Measurements from ENCODE around the gene SFT2D1. TPM values are rescaled to one million over a fixed set of nuclear protein-coding genes. Genes with fewer than 3 reads are reported as not detected.
"Not testable (repeated sequence)": the region's sequence is repeated elsewhere in the genome, so short reads cannot be mapped to it uniquely, and the experiment has no call there.

SFT2D1 gene
- total and polyA plus RNA-seq, 2 experiments from 2014 or later, result 51.4 to 103 TPM

DNA sequence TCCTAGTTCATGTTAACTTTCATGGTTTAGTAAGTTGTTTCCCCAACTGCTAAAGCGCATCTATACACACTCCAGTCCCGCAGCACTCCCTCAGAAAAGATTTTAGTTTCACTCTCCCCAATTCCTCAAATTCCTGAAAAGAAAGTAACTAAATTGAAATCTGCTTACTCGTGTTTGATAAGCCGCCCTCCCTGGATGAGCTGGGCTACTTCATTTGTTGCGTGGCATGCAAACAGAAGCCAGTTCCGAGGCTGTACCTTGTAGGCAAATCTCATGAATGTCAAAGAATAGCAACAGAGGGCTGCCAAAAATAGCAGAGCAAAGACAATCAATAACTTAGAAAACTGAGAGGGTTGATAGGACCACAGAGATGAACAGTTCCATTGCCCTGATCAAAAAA lies 23.5 kb upstream of the SFT2D1 start:
- no peak overlapping the region for H2AFZ ChIP-seq
- H3K36me3 ChIP-seq (ENCODE audit: low read depth), result no peaks in the 10 kb centered on the region
- no peaks in the 10 kb centered on the region for H4K20me1 ChIP-seq (ENCODE audit: insufficient read depth)
- no peak for TF ChIP-seq EZH2 (IDR thresholded peaks at IDR 0.05; ENCODE audit: insufficient read depth, poor library complexity, severe bottlenecking)
- no peak for TF ChIP-seq EZH2phosphoT487 (IDR thresholded peaks at IDR 0.05; ENCODE audit: insufficient read depth, low read depth)
- H3K9me3 ChIP-seq (ENCODE audit: low read depth), result no peaks in the 10 kb centered on the region
- no peak overlapping the region for H3K4me3 ChIP-seq
- peak overlapping the region; percentile 31; the same call in 1 of the 2 replicates for H3K27ac ChIP-seq
- DNase-seq, result peak; percentile 16
- H3F3A ChIP-seq (ENCODE audit: insufficient read depth), result peaks cover 18% of the 10 kb centered on the region
- H3K4me1 ChIP-seq (ENCODE audit: insufficient read depth), result peaks cover 15% of the 10 kb centered on the region
- in situ Hi-C loops (cut with MboI), result no loop called here
- H3K9ac ChIP-seq, result no peak overlapping the region
- no peaks in the 10 kb centered on the region for H3K79me2 ChIP-seq (ENCODE audit: insufficient read depth)
- no peaks in the 10 kb centered on the region for H3K27me3 ChIP-seq (replicated peaks; ENCODE audit: insufficient read depth)
- peak overlapping the region; percentile 37 for H3K4me2 ChIP-seq (ENCODE audit: unreplicated experiment)
- WGBS, 2 experiments (ENCODE audit: low coverage in 1 of 2, low lambda C conversion rate in 2 of 2, missing lambda C conversion rate in 2 of 2), result 78 to 81% methylated on average over 6 of the region's 6 CpGs
- no peaks in the 10 kb centered on the region for H3K9me2 ChIP-seq (ENCODE audit: insufficient read depth)

DNA sequence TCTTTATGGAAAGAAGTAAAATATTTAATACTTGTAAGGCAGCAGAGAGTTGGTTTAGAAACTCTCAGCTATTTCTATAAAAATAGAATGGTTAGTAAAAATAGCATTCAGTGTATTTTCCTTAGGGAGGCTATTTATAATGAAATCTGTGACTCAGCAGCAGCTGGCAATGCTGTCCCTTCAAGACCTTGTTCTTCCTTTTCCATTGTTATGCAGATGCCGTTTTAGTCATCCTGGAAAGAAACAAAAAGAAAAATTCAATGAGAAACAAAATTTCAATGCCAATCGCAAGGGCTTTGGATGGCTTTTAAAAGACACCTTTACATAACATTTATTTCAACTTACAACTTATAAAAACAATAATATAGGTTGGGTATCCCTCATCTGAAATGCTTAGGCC lies 22.9 kb upstream of the SFT2D1 start:
- no peaks in the 10 kb centered on the region for H4K20me1 ChIP-seq (ENCODE audit: insufficient read depth)
- peaks cover 18% of the 10 kb centered on the region for H3F3A ChIP-seq (ENCODE audit: insufficient read depth)
- no peak overlapping the region for H3K9ac ChIP-seq
- DNase-seq, result peak; percentile 81
- H3K4me2 ChIP-seq (ENCODE audit: unreplicated experiment), result peak overlapping the region; percentile 37
- H3K9me3 ChIP-seq (ENCODE audit: low read depth), result no peaks in the 10 kb centered on the region
- no peak for TF ChIP-seq EZH2 (IDR thresholded peaks at IDR 0.05; ENCODE audit: insufficient read depth, poor library complexity, severe bottlenecking)
- TF ChIP-seq EZH2phosphoT487 (IDR thresholded peaks at IDR 0.05; ENCODE audit: insufficient read depth, low read depth), result no peak
- H3K4me1 ChIP-seq (ENCODE audit: insufficient read depth), result peaks cover 15% of the 10 kb centered on the region
- 49 to 51% methylated on average over 2 of the region's 2 CpGs for WGBS, 2 experiments (ENCODE audit: low coverage in 1 of 2, low lambda C conversion rate in 2 of 2, missing lambda C conversion rate in 2 of 2)
- in situ Hi-C loops (cut with MboI), result no loop called here
- no peak overlapping the region for H3K4me3 ChIP-seq
- no peak overlapping the region for H2AFZ ChIP-seq
- peak overlapping the region; percentile 31; the same call in 1 of the 2 replicates for H3K27ac ChIP-seq
- H3K27me3 ChIP-seq (replicated peaks; ENCODE audit: insufficient read depth), result no peaks in the 10 kb centered on the region
- H3K36me3 ChIP-seq (ENCODE audit: low read depth), result no peaks in the 10 kb centered on the region
- no peaks in the 10 kb centered on the region for H3K9me2 ChIP-seq (ENCODE audit: insufficient read depth)
- no peaks in the 10 kb centered on the region for H3K79me2 ChIP-seq (ENCODE audit: insufficient read depth)

DNA sequence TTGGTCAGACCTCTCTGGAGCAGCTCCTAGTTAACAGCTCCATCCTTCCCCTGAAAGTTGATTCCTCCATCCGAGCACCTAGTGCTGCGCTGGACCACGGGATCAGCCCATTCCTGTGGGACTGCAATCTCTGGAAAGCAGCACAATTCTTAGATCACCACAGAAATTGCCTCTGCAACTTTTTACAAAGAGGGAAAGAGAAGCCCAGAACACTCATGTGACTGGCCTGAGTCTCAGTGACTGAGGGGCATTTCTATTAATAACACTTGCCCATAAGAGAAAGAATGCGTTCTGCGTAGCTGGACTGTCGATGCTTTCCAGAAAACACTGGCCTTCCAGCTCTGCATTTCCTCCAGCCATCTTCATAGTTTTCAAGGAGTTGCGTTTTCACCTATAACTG lies 22.1 kb upstream of the SFT2D1 start:
- H3K9ac ChIP-seq, result no peak overlapping the region
- no peak overlapping the region for H3K4me3 ChIP-seq
- no peaks in the 10 kb centered on the region for H3K9me3 ChIP-seq (ENCODE audit: low read depth)
- peaks cover 15% of the 10 kb centered on the region for H3K4me1 ChIP-seq (ENCODE audit: insufficient read depth)
- in situ Hi-C loops (cut with MboI), result no loop called here
- H3K4me2 ChIP-seq (ENCODE audit: unreplicated experiment), result no peak overlapping the region
- H3K27me3 ChIP-seq (replicated peaks; ENCODE audit: insufficient read depth), result no peaks in the 10 kb centered on the region
- no peaks in the 10 kb centered on the region for H3K36me3 ChIP-seq (ENCODE audit: low read depth)
- no peak for DNase-seq
- no peaks in the 10 kb centered on the region for H3K9me2 ChIP-seq (ENCODE audit: insufficient read depth)
- H3K27ac ChIP-seq, result no peak overlapping the region
- no peak for TF ChIP-seq EZH2phosphoT487 (IDR thresholded peaks at IDR 0.05; ENCODE audit: insufficient read depth, low read depth)
- TF ChIP-seq EZH2 (IDR thresholded peaks at IDR 0.05; ENCODE audit: insufficient read depth, poor library complexity, severe bottlenecking), result no peak
- H3F3A ChIP-seq (ENCODE audit: insufficient read depth), result peaks cover 18% of the 10 kb centered on the region
- H2AFZ ChIP-seq, result no peak overlapping the region
- H4K20me1 ChIP-seq (ENCODE audit: insufficient read depth), result no peaks in the 10 kb centered on the region
- 93 to 96% methylated on average over 7 of the region's 7 CpGs for WGBS, 2 experiments (ENCODE audit: low coverage in 1 of 2, low lambda C conversion rate in 2 of 2, missing lambda C conversion rate in 2 of 2)
- H3K79me2 ChIP-seq (ENCODE audit: insufficient read depth), result no peaks in the 10 kb centered on the region

DNA sequence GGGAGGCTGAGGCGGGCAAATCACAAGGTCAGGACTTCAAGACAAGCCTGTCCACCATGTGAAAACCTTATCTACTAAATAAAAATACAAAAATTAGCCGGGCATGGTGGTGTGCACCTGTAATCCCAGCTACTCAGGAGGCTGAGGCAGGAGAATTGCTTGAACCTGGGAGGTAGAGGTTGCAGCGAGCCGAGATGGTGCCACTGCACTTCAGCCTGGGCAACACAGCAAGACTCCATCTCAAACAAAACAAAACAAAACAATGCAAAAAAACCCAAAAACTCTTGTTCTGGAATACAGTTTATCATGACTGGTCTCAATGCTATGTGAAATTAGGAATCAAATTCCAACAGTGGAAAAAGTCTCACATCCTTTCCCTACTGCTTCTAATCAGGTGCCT lies 20.1 kb upstream of the SFT2D1 start:
- peaks cover 15% of the 10 kb centered on the region for H3K4me1 ChIP-seq (ENCODE audit: insufficient read depth)
- H3K9ac ChIP-seq; H3K27me3 ChIP-seq (replicated peaks; ENCODE audit: insufficient read depth); H3K36me3 ChIP-seq (ENCODE audit: low read depth); H3K9me3 ChIP-seq (ENCODE audit: low read depth); H3K9me2 ChIP-seq (ENCODE audit: insufficient read depth); DNase-seq; in situ Hi-C loops (cut with MboI); H3K4me2 ChIP-seq (ENCODE audit: unreplicated experiment); H3K27ac ChIP-seq; H2AFZ ChIP-seq; H4K20me1 ChIP-seq (ENCODE audit: insufficient read depth); H3K4me3 ChIP-seq; H3K79me2 ChIP-seq (ENCODE audit: insufficient read depth): not testable (repeated sequence)
- 90 to 99% methylated on average over 4 of the region's 4 CpGs for WGBS, 2 experiments (ENCODE audit: low coverage in 1 of 2, low lambda C conversion rate in 2 of 2, missing lambda C conversion rate in 2 of 2)
- peaks cover 18% of the 10 kb centered on the region for H3F3A ChIP-seq (ENCODE audit: insufficient read depth)

DNA sequence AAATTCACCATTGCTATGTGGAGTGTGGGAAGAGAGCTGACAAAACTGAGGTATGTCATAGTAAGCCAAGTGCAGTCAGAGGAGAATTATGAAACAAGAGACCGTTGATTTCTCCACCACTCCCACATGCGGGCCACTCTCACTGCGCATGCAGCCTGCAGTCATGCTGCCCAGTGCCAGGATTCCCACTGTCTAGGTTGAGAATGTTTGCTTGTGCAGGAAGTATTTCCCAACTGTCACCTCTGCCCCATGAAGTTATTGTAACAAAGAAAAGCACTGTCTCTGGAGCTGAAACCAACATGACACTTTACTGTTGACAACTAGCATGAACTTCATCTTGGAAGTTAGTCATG lies 18.7 kb upstream of the SFT2D1 start:
- WGBS, 2 experiments (ENCODE audit: low coverage in 1 of 2, low lambda C conversion rate in 2 of 2, missing lambda C conversion rate in 2 of 2), result 71 to 75% methylated on average over 3 of the region's 3 CpGs
- Histone ChIP-seq H3K9ac (no peak overlapping the region), H3K4me3 (no peak overlapping the region), H4K20me1 (ENCODE audit: insufficient read depth) (no peaks in the 10 kb centered on the region), H3K4me1 (ENCODE audit: insufficient read depth) (peaks cover 15% of the 10 kb centered on the region), H3F3A (ENCODE audit: insufficient read depth) (peaks cover 14% of the 10 kb centered on the region), H3K9me3 (ENCODE audit: low read depth) (no peaks in the 10 kb centered on the region), H3K79me2 (ENCODE audit: insufficient read depth) (no peaks in the 10 kb centered on the region), H3K27me3 (replicated peaks; ENCODE audit: insufficient read depth) (no peaks in the 10 kb centered on the region), H2AFZ (no peak overlapping the region), H3K4me2 (ENCODE audit: unreplicated experiment) (no peak overlapping the region), H3K9me2 (ENCODE audit: insufficient read depth) (no peaks in the 10 kb centered on the region), H3K27ac (no peak overlapping the region), H3K36me3 (ENCODE audit: low read depth) (no peaks in the 10 kb centered on the region)
- in situ Hi-C loops (cut with MboI), result no loop called here
- TF ChIP-seq EZH2 (IDR thresholded peaks at IDR 0.05; ENCODE audit: insufficient read depth, poor library complexity, severe bottlenecking) (no peak), EZH2phosphoT487 (IDR thresholded peaks at IDR 0.05; ENCODE audit: insufficient read depth, low read depth) (no peak)
- DNase-seq, result no peak
